ENCODE results near the gene ELOA. TPM values are rescaled to one million over a fixed set of nuclear protein-coding genes. Genes with fewer than 3 reads are reported as not detected.

Gene ELOA
- total RNA-seq, 1 experiment from 2014 or later, result 70.7 TPM

Other genes with a start within 250 kb of the ELOA start
- gene E2F2, start 212.2 kb upstream of the ELOA start, total RNA-seq (2014; rRNA removed; shearing (Covaris generic)), result 8.4 and 11.7 TPM in 2 replicates
- 1,524 and 1,844 TPM in 2 replicates for gene ID3, start 184.0 kb upstream of the ELOA start, total RNA-seq (2014; rRNA removed; shearing (Covaris generic))
- gene RPL11, start 51.7 kb upstream of the ELOA start, total RNA-seq (2014; rRNA removed; shearing (Covaris generic)), result 769 and 873 TPM in 2 replicates
- 83.1 and 104 TPM in 2 replicates for gene PITHD1, start 34.9 kb downstream of the ELOA start, total RNA-seq (2014; rRNA removed; shearing (Covaris generic))
- gene LYPLA2, start 47.7 kb downstream of the ELOA start, total RNA-seq (2014; rRNA removed; shearing (Covaris generic)), result 99.8 and 119 TPM in 2 replicates
- gene GALE, start 57.3 kb downstream of the ELOA start, total RNA-seq (2014; rRNA removed; shearing (Covaris generic)), result 44.8 and 52.7 TPM in 2 replicates
- 52.9 and 55.8 TPM in 2 replicates for gene HMGCL, start 82.0 kb downstream of the ELOA start, total RNA-seq (2014; rRNA removed; shearing (Covaris generic))
- gene FUCA1, start 124.8 kb downstream of the ELOA start, total RNA-seq (2014; rRNA removed; shearing (Covaris generic)), result 79.4 and 84.1 TPM in 2 replicates
- gene CNR2, start 169.9 kb downstream of the ELOA start, total RNA-seq (2014; rRNA removed; shearing (Covaris generic)), result not detected in 2 replicates
- gene PNRC2, start 216.4 kb downstream of the ELOA start, total RNA-seq (2014; rRNA removed; shearing (Covaris generic)), result 115 and 174 TPM in 2 replicates
- gene SRSF10, start 236.9 kb downstream of the ELOA start, total RNA-seq (2014; rRNA removed; shearing (Covaris generic)), result 49.6 and 63.2 TPM in 2 replicates

Measured in G401 (cell line).